Nephron progenitor cell (in vitro differentiated cells): ENCODE measurements around the gene SACS.

Experiments
- DNase-seq: peaks from one replicate; pipeline ENCODE4 v3.0.0; 2021
- H3K27ac Mint-ChIP-seq: 2 replicates; pipeline ENCODE4 v1.8.0; 2021; ENCODE audit warnings: mild to moderate bottlenecking, moderate library complexity, mixed read lengths
- H3K27me3 Mint-ChIP-seq: 2 replicates; pipeline ENCODE4 v1.8.0; 2021; ENCODE audit warnings: mild to moderate bottlenecking, low read depth, mixed read lengths; ENCODE audit not compliant: poor library complexity
- H3K36me3 Mint-ChIP-seq: 2 replicates; pipeline ENCODE4 v1.8.0; 2021; ENCODE audit warnings: low read depth, mixed read lengths
- H3K4me1 Mint-ChIP-seq: 2 replicates; pipeline ENCODE4 v1.8.0; 2021; ENCODE audit warnings: mixed read lengths
- H3K4me3 Mint-ChIP-seq: 2 replicates; pipeline ENCODE4 v1.8.0; 2021; ENCODE audit warnings: mild to moderate bottlenecking, moderate library complexity, mixed read lengths
- H3K9me3 Mint-ChIP-seq: 2 replicates; pipeline ENCODE4 v1.8.0; 2021; ENCODE audit warnings: mild to moderate bottlenecking, moderate library complexity, mixed read lengths
- TF ChIP-seq, protein P1 (sequence below): fragments of 200-600 bp; sonication (generic); IDR thresholded peaks from 2 replicates; pipeline ENCODE4 v1.5.0; 2021; ENCODE audit warnings: antibody characterized with exemption

The SACS gene

DNA sequence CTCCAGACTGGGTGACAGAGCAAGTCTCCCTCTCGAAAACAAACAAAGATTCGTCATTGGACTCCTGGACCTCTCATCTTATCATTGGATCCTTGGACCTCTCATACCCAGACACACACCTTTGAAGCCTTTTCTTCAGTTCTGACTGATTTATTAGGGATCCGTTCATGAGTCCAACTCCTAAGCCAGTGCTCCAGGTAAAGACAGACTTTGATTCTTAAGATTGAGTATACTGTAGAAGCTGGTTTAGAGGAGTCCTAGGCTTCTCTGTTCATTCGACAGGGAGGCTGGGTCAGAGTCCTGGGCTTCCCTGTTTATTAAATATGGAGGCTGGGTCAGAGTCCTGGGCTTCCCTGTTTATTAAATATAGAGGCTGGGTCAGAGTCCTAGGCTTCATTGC lies 38.7 kb downstream of the SACS start:
- H3K27ac Mint-ChIP-seq = no peak overlapping the region
- DNase-seq = no peak
- TF ChIP-seq, protein P1, sequence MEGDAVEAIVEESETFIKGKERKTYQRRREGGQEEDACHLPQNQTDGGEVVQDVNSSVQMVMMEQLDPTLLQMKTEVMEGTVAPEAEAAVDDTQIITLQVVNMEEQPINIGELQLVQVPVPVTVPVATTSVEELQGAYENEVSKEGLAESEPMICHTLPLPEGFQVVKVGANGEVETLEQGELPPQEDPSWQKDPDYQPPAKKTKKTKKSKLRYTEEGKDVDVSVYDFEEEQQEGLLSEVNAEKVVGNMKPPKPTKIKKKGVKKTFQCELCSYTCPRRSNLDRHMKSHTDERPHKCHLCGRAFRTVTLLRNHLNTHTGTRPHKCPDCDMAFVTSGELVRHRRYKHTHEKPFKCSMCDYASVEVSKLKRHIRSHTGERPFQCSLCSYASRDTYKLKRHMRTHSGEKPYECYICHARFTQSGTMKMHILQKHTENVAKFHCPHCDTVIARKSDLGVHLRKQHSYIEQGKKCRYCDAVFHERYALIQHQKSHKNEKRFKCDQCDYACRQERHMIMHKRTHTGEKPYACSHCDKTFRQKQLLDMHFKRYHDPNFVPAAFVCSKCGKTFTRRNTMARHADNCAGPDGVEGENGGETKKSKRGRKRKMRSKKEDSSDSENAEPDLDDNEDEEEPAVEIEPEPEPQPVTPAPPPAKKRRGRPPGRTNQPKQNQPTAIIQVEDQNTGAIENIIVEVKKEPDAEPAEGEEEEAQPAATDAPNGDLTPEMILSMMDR = no peak
- H3K36me3 Mint-ChIP-seq = peaks cover 55% of the 10 kb centered on the region
- no peak overlapping the region for H3K4me3 Mint-ChIP-seq
- peaks cover 2% of the 10 kb centered on the region for H3K27me3 Mint-ChIP-seq
- peaks cover 25% of the 10 kb centered on the region for H3K4me1 Mint-ChIP-seq
- H3K9me3 Mint-ChIP-seq = peaks cover 31% of the 10 kb centered on the region

GRCh38 chr13:23392925-23393645 lies 40.4 kb downstream of the SACS start:
- H3K9me3 Mint-ChIP-seq = peaks cover 16% of the 10 kb centered on the region
- no peak for DNase-seq
- H3K27ac Mint-ChIP-seq = no peak overlapping the region
- H3K4me3 Mint-ChIP-seq = no peak overlapping the region
- no peaks in the 10 kb centered on the region for H3K27me3 Mint-ChIP-seq
- peaks cover 40% of the 10 kb centered on the region for H3K36me3 Mint-ChIP-seq
- peaks cover 10% of the 10 kb centered on the region for H3K4me1 Mint-ChIP-seq
- TF ChIP-seq, protein P1 = no peak

- Mint-ChIP-seq H3K4me3 (no peak overlapping the region), H3K27me3 (no peaks in the 10 kb centered on the region), H3K9me3 (peaks cover 19% of the 10 kb centered on the region), H3K27ac (no peak overlapping the region), H3K4me1 (peaks cover 10% of the 10 kb centered on the region), H3K36me3 (peaks cover 42% of the 10 kb centered on the region)
- TF ChIP-seq, protein P1 = no peak
- DNase-seq = no peak
Measured at GRCh38 chr13:23392313-23392712, 41.2 kb downstream of the SACS start.

GRCh38 chr13:23391752-23392151 lies 41.8 kb downstream of the SACS start:
- H3K36me3 Mint-ChIP-seq = peaks cover 40% of the 10 kb centered on the region
- H3K9me3 Mint-ChIP-seq = peaks cover 19% of the 10 kb centered on the region
- no peak overlapping the region for H3K27ac Mint-ChIP-seq
- TF ChIP-seq, protein P1 = no peak
- H3K4me3 Mint-ChIP-seq = no peak overlapping the region
- H3K4me1 Mint-ChIP-seq = peaks cover 10% of the 10 kb centered on the region
- DNase-seq = no peak
- no peaks in the 10 kb centered on the region for H3K27me3 Mint-ChIP-seq

DNA sequence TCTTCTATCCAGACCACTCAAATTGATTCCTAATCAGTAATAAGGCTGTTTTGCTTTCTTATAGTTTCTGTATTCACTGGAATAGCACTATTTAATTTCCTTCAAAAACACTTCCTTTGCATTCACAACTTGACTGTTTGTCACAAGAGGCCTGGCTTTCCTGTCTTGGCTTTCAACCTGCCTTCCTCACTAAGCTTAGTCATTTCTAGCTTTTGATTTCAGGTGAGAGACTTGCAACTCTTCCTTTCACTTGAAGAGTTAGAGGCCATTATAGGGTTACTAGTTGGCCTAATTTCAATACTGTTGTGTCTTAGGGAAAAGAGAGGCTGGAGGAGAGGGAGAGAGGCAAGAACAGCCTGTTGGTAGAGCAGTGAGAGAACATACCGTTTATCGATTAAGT lies 47.0 kb downstream of the SACS start:
- TF ChIP-seq, protein P1 = no peak
- no peak overlapping the region for H3K4me3 Mint-ChIP-seq
- no peak for DNase-seq
- peaks cover 53% of the 10 kb centered on the region for H3K36me3 Mint-ChIP-seq
- H3K4me1 Mint-ChIP-seq = peaks cover 19% of the 10 kb centered on the region
- H3K27ac Mint-ChIP-seq = no peak overlapping the region
- H3K27me3 Mint-ChIP-seq = no peaks in the 10 kb centered on the region
- peaks cover 22% of the 10 kb centered on the region for H3K9me3 Mint-ChIP-seq

- Mint-ChIP-seq H3K27ac (no peak overlapping the region), H3K9me3 (peaks cover 22% of the 10 kb centered on the region), H3K4me3 (no peak overlapping the region), H3K27me3 (no peaks in the 10 kb centered on the region), H3K4me1 (peaks cover 25% of the 10 kb centered on the region), H3K36me3 (peaks cover 53% of the 10 kb centered on the region)
- TF ChIP-seq, protein P1 = no peak
- DNase-seq = no peak
Measured at GRCh38 chr13:23385931-23386330, 47.6 kb downstream of the SACS start.
